ENCODE data around the gene CNNM1.

CNNM1 gene

GRCh38 chr10:99395750-99396445 lies 66.7 kb downstream of the CNNM1 start:
- Histone ChIP-seq H3K4me1 (ENCODE audit: control insufficient read depth, low read depth, low read length) (peaks cover 28% of the 10 kb centered on the region), H3K36me3 (ENCODE audit: control insufficient read depth, low read depth, low read length) (peaks cover 26% of the 10 kb centered on the region), H3K9me3 (ENCODE audit: control insufficient read depth, low read depth, low read length) (no peaks in the 10 kb centered on the region), H3K4me3 (ENCODE audit: low read length) (no peak overlapping the region), H3K27me3 (ENCODE audit: control insufficient read depth, insufficient read depth, low read length) (no peaks in the 10 kb centered on the region), H3K27ac (ENCODE audit: low read length) (no peak overlapping the region), H3K9ac (ENCODE audit: low read length) (no peak overlapping the region)

DNA sequence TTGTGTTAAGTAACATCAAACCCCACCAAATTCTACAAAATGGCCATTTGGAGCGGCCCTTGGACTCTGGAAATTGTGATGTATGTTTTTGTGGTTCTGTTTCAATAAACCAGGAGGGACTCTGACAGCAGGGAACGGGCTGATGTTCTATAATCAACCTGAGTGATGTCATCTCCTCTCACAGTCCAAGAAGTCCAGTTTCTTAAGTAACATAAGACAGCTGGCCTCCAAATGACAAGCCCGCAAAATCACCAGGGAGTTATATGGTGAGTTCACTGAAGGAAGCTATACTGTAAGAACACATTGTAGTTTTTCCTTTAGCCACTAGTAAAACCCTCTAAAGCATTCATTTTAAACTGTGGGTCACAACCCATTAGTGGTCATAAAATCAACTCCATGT lies 67.3 kb downstream of the CNNM1 start:
- Histone ChIP-seq H3K27ac (ENCODE audit: low read length) (no peak overlapping the region), H3K9ac (ENCODE audit: low read length) (no peak overlapping the region), H3K36me3 (ENCODE audit: control insufficient read depth, low read depth, low read length) (peaks cover 31% of the 10 kb centered on the region), H3K27me3 (ENCODE audit: control insufficient read depth, insufficient read depth, low read length) (no peaks in the 10 kb centered on the region), H3K4me1 (ENCODE audit: control insufficient read depth, low read depth, low read length) (peaks cover 28% of the 10 kb centered on the region), H3K4me3 (ENCODE audit: low read length) (no peak overlapping the region), H3K9me3 (ENCODE audit: control insufficient read depth, low read depth, low read length) (no peaks in the 10 kb centered on the region)

DNA sequence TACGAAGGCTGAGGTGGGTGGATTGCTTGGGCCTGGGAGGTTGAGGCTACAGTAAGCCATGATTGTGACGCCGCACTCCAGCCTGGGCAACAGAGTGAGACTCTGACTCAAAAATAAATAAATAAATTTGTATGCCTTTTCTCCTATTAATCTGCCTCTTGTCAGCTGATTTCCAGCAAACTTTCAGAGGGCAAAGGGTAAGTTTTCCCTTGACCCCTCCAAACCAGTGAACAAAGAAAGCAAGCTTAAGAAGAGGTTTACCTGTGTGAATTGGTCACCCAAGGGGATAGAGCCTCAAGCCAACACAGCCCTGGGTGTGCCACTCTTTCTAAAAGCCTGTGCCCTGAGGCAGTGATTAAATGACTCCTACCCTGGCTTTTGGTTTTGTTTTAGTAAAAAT lies 70.5 kb downstream of the CNNM1 start:
- Histone ChIP-seq H3K4me3 (ENCODE audit: low read length) (no peak overlapping the region), H3K27ac (ENCODE audit: low read length) (no peak overlapping the region), H3K9ac (ENCODE audit: low read length) (no peak overlapping the region), H3K4me1 (ENCODE audit: control insufficient read depth, low read depth, low read length) (peaks cover 14% of the 10 kb centered on the region), H3K36me3 (ENCODE audit: control insufficient read depth, low read depth, low read length) (peaks cover 54% of the 10 kb centered on the region), H3K27me3 (ENCODE audit: control insufficient read depth, insufficient read depth, low read length) (no peaks in the 10 kb centered on the region), H3K9me3 (ENCODE audit: control insufficient read depth, low read depth, low read length) (no peaks in the 10 kb centered on the region)

- Histone ChIP-seq H3K9ac (ENCODE audit: low read length) (no peak overlapping the region), H3K4me3 (ENCODE audit: low read length) (no peak overlapping the region), H3K36me3 (ENCODE audit: control insufficient read depth, low read depth, low read length) (peaks cover 52% of the 10 kb centered on the region), H3K27ac (ENCODE audit: low read length) (no peak overlapping the region), H3K27me3 (ENCODE audit: control insufficient read depth, insufficient read depth, low read length) (no peaks in the 10 kb centered on the region), H3K4me1 (ENCODE audit: control insufficient read depth, low read depth, low read length) (no peaks in the 10 kb centered on the region), H3K9me3 (ENCODE audit: control insufficient read depth, low read depth, low read length) (no peaks in the 10 kb centered on the region)
Observed at GRCh38 chr10:99403674-99404073, 74.5 kb downstream of the CNNM1 start.

DNA sequence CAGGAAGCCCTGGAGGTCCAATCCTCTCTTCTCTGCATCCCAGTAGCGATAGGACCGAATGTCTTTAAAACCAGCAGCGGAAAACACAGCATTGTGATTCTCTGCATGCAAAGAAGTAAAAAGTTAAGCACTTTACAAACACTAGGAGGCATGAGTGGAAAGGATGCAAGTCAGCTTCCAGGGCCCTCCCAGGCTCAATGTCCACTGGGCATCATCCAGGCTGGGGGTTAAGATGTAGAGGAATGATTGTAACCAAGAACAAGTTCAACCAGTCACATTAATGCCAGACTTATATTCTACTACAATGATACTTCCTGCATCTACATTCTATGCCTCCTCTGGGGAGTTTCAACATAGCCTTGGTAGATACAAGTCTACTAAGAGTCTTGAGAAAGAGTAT lies 77.0 kb downstream of the CNNM1 start:
- H3K36me3 ChIP-seq (ENCODE audit: control insufficient read depth, low read depth, low read length) = peaks cover 47% of the 10 kb centered on the region

DNA sequence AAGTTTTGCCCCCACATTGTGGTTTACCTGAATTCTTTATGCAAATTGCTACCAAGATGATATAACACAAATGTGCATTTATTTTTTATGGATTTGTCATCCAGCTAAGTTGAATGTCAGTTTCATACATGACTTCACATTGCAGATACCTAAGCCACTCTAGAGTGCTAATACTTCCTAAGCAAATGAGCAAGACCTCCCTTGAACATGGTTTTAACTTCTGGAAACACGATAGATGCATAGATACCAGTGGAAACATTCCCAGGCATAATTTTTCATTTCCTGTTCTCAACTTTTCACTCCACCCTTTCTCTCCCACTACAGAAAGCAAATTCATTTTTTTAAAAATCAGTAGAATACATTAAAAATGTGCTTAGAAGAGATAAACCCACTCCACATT lies 81.0 kb downstream of the CNNM1 start:
- no peak overlapping the region for H3K4me3 ChIP-seq (ENCODE audit: low read length)
- H3K27me3 ChIP-seq (ENCODE audit: control insufficient read depth, insufficient read depth, low read length) = no peaks in the 10 kb centered on the region
- no peaks in the 10 kb centered on the region for H3K9me3 ChIP-seq (ENCODE audit: control insufficient read depth, low read depth, low read length)
- no peaks in the 10 kb centered on the region for H3K4me1 ChIP-seq (ENCODE audit: control insufficient read depth, low read depth, low read length)
- no peak overlapping the region for H3K9ac ChIP-seq (ENCODE audit: low read length)
- H3K36me3 ChIP-seq (ENCODE audit: control insufficient read depth, low read depth, low read length) = peaks cover 20% of the 10 kb centered on the region
- no peak overlapping the region for H3K27ac ChIP-seq (ENCODE audit: low read length)

More for the DNA sequence above, 77.0 kb downstream of the CNNM1 start:
- H3K4me1 ChIP-seq (ENCODE audit: control insufficient read depth, low read depth, low read length) = no peaks in the 10 kb centered on the region
- no peaks in the 10 kb centered on the region for H3K9me3 ChIP-seq (ENCODE audit: control insufficient read depth, low read depth, low read length)
- no peak overlapping the region for H3K27ac ChIP-seq (ENCODE audit: low read length)
- H3K9ac ChIP-seq (ENCODE audit: low read length) = no peak overlapping the region
- no peak overlapping the region for H3K4me3 ChIP-seq (ENCODE audit: low read length)
- no peaks in the 10 kb centered on the region for H3K27me3 ChIP-seq (ENCODE audit: control insufficient read depth, insufficient read depth, low read length)

- H3K27ac ChIP-seq (ENCODE audit: low read length) = no peak overlapping the region
- H3K4me1 ChIP-seq (ENCODE audit: control insufficient read depth, low read depth, low read length) = no peaks in the 10 kb centered on the region
- no peak overlapping the region for H3K4me3 ChIP-seq (ENCODE audit: low read length)
- H3K36me3 ChIP-seq (ENCODE audit: control insufficient read depth, low read depth, low read length) = peaks cover 13% of the 10 kb centered on the region
- H3K27me3 ChIP-seq (ENCODE audit: control insufficient read depth, insufficient read depth, low read length) = no peaks in the 10 kb centered on the region
- no peaks in the 10 kb centered on the region for H3K9me3 ChIP-seq (ENCODE audit: control insufficient read depth, low read depth, low read length)
- no peak overlapping the region for H3K9ac ChIP-seq (ENCODE audit: low read length)
Observed at GRCh38 chr10:99410876-99411275, 81.7 kb downstream of the CNNM1 start.

DNA sequence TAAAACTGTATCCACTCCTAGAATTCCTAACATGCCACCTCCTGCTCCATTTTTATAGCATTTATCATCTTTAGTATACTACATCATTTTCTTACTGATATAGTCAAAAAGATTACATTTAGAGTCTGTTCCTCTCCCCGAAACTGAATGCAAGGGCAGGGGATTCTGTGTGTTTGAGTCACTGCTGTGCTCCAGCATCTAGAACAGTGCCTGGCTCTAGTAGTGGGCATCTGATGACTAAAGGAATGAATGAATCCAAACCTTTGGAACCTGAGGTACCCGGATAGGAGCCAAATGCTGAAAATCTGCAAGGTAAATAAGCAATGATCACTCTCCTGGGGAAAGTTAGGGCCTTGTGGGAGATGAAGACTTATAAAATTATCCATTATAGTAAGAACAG lies 82.4 kb downstream of the CNNM1 start:
- peaks cover 6% of the 10 kb centered on the region for H3K36me3 ChIP-seq (ENCODE audit: control insufficient read depth, low read depth, low read length)
- no peaks in the 10 kb centered on the region for H3K27me3 ChIP-seq (ENCODE audit: control insufficient read depth, insufficient read depth, low read length)
- no peak overlapping the region for H3K4me3 ChIP-seq (ENCODE audit: low read length)
- H3K9me3 ChIP-seq (ENCODE audit: control insufficient read depth, low read depth, low read length) = no peaks in the 10 kb centered on the region
- no peaks in the 10 kb centered on the region for H3K4me1 ChIP-seq (ENCODE audit: control insufficient read depth, low read depth, low read length)
- H3K9ac ChIP-seq (ENCODE audit: low read length) = no peak overlapping the region
- no peak overlapping the region for H3K27ac ChIP-seq (ENCODE audit: low read length)

GRCh38 chr10:99412099-99412498 lies 82.9 kb downstream of the CNNM1 start:
- no peak overlapping the region for H3K4me3 ChIP-seq (ENCODE audit: low read length)
- H3K9ac ChIP-seq (ENCODE audit: low read length) = no peak overlapping the region
- no peaks in the 10 kb centered on the region for H3K27me3 ChIP-seq (ENCODE audit: control insufficient read depth, insufficient read depth, low read length)
- H3K4me1 ChIP-seq (ENCODE audit: control insufficient read depth, low read depth, low read length) = no peaks in the 10 kb centered on the region
- H3K36me3 ChIP-seq (ENCODE audit: control insufficient read depth, low read depth, low read length) = peaks cover 4% of the 10 kb centered on the region
- no peaks in the 10 kb centered on the region for H3K9me3 ChIP-seq (ENCODE audit: control insufficient read depth, low read depth, low read length)
- H3K27ac ChIP-seq (ENCODE audit: low read length) = no peak overlapping the region

DNA sequence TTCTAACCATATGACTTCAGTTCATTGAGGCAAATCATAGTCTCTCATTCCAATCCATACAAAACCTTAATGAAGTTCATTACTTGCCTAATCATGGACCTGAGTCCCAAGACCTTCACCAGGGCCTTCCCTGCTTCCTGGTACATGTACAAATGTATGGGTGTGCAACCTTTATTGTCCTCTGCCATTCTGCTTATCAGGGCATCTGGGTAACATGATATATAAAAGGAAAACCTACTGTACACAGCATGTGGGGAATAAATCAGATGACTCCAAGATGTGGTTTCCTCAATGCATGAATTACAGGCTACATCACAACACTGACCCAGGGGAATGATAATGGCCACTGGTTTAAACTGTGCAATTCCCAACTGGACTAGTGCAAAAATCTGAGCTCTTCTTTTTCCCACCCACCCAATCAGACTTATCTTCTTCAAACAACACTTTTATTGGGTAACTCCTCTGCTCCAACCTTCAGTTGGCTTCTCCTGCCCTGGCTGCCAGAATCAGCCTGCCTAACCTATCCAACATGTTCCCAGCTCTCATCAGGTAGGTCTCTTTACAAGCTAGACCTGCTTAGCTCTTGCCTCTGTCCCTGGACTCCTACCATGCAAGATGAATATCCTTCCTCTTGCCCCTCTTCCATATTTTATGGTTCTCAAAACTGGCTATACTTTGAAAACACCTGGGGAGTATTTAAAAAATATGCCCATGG lies 89.9 kb downstream of the CNNM1 start:
- H3K27me3 ChIP-seq (ENCODE audit: control insufficient read depth, insufficient read depth, low read length) = no peaks in the 10 kb centered on the region
- H3K9me3 ChIP-seq (ENCODE audit: control insufficient read depth, low read depth, low read length) = no peaks in the 10 kb centered on the region
- H3K9ac ChIP-seq (ENCODE audit: low read length) = no peak overlapping the region
- no peak overlapping the region for H3K4me3 ChIP-seq (ENCODE audit: low read length)
- H3K27ac ChIP-seq (ENCODE audit: low read length) = no peak overlapping the region
- H3K4me1 ChIP-seq (ENCODE audit: control insufficient read depth, low read depth, low read length) = no peaks in the 10 kb centered on the region
- H3K36me3 ChIP-seq (ENCODE audit: control insufficient read depth, low read depth, low read length) = peaks cover 22% of the 10 kb centered on the region

GRCh38 chr10:99419688-99420087 lies 90.5 kb downstream of the CNNM1 start:
- Histone ChIP-seq H3K27ac (ENCODE audit: low read length) (no peak overlapping the region), H3K36me3 (ENCODE audit: control insufficient read depth, low read depth, low read length) (peaks cover 22% of the 10 kb centered on the region), H3K27me3 (ENCODE audit: control insufficient read depth, insufficient read depth, low read length) (no peaks in the 10 kb centered on the region), H3K9me3 (ENCODE audit: control insufficient read depth, low read depth, low read length) (no peaks in the 10 kb centered on the region), H3K9ac (ENCODE audit: low read length) (no peak overlapping the region), H3K4me3 (ENCODE audit: low read length) (no peak overlapping the region), H3K4me1 (ENCODE audit: control insufficient read depth, low read depth, low read length) (no peaks in the 10 kb centered on the region)

DNA sequence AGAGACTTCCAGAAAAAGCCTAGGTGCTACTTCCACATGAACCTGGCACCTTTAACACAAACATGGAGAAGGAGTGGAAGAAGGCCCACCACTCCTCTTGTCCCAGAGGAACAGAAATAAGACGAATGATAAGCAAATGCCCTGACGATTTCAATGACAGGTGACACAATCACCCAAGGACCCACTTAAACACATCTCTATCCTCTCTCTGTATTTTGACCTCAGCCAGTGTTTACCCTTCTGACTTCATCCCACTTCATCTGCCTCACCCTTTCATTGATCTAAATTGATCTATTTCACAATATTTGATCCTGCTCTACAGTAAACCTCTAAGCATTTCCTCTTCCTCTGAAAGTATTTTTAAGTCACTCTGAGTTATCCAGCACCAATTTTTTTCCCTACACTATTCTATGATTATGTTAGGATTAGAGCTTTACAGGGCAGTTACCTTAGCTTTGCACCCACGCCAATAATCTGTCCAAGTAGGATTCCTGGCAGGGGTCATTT lies 92.1 kb downstream of the CNNM1 start:
- Histone ChIP-seq H3K9me3 (ENCODE audit: control insufficient read depth, low read depth, low read length) (no peaks in the 10 kb centered on the region), H3K9ac (ENCODE audit: low read length) (no peak overlapping the region), H3K4me3 (ENCODE audit: low read length) (no peak overlapping the region), H3K4me1 (ENCODE audit: control insufficient read depth, low read depth, low read length) (no peaks in the 10 kb centered on the region), H3K36me3 (ENCODE audit: control insufficient read depth, low read depth, low read length) (peaks cover 22% of the 10 kb centered on the region), H3K27ac (ENCODE audit: low read length) (no peak overlapping the region), H3K27me3 (ENCODE audit: control insufficient read depth, insufficient read depth, low read length) (no peaks in the 10 kb centered on the region)

Data from iPS-18a (cell line).